GM18519 (cell line): ENCODE measurements around the gene PRSS33.

Source experiments
- ATAC-seq: cut with Tn5 transposase; IDR thresholded peaks from one replicate; pipeline ENCODE4 v1.9.1; 2021; ENCODE audit warnings: mild to moderate bottlenecking, moderate library complexity; ENCODE audit not compliant: unreplicated experiment, low FRiP score

Gene PRSS33

DNA sequence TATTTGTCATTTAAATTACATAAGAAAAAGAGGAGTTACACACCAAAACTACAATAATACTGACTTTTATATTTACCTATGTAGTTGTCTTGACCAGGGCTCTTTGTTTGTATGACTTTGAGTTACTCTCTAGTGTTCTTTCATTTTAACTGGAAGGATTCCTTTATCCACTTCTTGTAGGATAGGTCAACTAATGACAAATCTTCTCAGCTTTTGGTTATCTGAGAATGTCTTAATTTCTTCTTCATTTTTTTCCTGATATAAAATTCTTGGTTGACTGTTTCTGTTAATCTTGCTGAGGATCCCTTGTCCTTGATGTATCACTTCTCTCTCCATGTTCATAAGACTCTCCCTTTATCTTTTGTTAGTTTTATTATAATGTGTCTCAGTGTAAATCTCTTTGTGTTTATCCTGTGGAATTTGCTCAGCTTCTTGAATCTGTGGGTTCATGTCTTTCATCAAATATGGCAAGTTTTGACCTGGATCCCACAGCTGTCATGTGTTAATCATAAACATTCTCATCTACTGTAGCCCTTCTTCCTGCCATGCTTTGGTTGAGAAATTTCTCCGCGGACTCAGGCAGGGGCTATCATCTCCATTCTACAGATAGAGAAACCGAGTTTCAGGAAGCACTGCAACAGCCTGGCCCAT, 16.3 kb upstream of the PRSS33 start:
- ATAC-seq: no peak

DNA sequence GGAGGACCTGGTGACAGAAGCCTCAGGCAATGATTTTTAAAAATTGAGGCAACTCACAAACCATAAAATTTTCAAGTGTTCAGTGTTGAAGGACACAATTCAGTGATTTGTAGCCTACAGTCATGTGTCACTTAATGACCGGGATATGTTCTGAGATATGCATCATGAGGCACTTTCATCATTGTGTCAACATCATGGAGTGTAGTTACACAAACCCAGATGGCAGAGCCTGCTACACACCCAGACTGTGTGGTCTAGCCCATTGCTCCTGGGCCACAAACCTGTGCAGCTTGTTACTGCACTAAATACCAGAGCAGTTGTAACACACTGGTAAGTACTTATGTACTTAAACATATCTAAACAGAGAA, 12.5 kb upstream of the PRSS33 start:
- no peak for ATAC-seq

- no peak for ATAC-seq
Observed at GRCh38 chr16:2799205-2799858, 12.0 kb upstream of the PRSS33 start.

- ATAC-seq: no peak
Observed at GRCh38 chr16:2798723-2799204, 11.4 kb upstream of the PRSS33 start.

GRCh38 chr16:2795395-2796143, 8.2 kb upstream of the PRSS33 start:
- ATAC-seq: no peak

GRCh38 chr16:2792940-2793339, 5.6 kb upstream of the PRSS33 start:
- no peak for ATAC-seq

DNA sequence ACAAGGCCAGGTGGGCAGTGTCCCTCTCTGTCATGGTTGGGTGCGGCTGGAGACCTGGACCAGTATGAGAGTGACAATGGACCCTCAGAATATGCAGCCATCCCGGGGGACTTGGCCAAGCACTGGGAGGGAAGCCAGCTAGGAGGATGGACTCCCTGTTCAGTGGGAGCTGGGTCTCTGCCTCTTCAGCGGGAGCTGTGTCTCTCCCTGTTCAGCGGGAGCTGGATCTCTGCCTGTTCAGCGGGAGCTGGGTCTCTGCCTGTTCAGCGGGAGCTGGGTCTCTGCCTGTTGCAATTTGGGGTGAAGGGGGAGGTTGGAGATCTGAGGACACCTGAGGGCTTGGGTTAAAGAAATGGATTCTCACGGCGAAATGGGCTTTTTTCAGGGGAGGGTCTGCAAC, 3.8 kb upstream of the PRSS33 start:
- ATAC-seq: no peak

DNA sequence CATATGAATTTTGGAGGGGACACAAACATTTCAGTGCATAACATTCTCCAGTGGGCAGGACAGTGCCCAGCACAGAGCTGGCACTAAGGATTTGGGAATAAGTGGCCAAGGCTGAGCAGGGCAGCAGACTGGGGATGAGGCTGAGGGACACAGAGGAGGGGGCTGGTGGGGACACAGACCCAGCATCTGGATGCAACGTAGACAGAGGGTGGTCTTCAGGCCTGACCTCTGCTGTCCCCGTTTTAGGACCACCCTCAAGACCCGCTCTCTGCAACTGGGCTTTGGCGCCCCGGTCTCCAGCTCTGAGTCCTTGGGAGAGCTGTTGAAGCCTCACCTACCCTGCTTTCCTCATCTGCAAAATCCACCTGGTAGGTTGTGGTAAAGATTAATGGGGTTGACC, 3.3 kb upstream of the PRSS33 start:
- ATAC-seq: no peak

- no peak for ATAC-seq
Observed at GRCh38 chr16:2787961-2788360, 601 bp upstream of the PRSS33 start.

DNA sequence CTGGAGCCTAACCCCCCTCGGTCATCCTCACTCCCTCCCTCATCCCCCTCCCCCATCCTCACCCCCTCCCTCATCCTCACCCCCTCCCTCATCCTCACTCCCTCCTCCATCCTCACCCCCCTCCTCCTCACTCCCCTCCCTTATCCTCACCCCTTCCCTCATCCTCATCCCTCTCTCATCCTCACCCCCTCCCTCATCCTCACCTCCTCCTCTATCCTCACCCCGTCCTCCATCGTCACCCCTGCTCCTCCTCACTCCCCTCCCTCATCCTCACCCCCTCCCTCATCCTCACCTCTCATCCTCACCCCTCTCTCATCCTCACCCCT, 571 bp downstream of the PRSS33 start:
- no peak for ATAC-seq

DNA sequence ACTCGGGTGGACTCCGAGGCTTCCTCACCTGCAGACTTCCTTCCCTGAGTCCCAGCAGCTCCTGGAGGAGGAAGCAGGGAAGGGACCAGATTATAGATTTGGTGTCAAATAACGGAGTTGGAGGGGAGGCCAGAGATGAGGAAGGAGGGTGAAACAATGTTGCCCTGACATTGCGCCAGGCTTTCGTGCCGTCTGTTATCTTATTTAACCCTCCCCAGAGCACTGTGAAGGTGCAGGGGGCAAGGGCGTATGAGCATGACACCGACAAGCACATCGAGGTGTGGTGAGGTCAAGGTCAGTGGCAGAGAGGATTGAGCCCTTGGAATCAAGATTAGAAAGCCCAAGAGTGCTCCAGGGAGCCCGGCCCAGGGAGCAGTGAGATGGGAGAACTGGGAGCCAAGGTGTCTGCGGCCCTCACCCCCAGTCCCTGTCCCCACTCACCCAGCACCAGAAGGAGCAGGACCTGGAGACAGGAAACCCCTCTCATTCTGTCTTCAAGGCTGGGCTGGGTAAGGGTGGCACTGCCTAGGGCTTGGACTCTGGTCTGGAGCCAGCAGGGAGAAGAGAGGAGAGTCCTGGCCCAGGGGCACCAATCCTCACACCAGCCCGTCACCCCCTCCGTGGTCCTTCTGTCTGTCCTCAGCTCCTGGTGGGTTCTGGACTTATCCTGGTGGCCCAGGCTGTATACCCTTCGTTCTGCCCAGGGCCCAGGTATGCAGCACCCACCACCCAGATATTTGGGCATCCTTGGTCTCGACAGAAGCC, 1.1 kb downstream of the PRSS33 start:
- no peak for ATAC-seq

DNA sequence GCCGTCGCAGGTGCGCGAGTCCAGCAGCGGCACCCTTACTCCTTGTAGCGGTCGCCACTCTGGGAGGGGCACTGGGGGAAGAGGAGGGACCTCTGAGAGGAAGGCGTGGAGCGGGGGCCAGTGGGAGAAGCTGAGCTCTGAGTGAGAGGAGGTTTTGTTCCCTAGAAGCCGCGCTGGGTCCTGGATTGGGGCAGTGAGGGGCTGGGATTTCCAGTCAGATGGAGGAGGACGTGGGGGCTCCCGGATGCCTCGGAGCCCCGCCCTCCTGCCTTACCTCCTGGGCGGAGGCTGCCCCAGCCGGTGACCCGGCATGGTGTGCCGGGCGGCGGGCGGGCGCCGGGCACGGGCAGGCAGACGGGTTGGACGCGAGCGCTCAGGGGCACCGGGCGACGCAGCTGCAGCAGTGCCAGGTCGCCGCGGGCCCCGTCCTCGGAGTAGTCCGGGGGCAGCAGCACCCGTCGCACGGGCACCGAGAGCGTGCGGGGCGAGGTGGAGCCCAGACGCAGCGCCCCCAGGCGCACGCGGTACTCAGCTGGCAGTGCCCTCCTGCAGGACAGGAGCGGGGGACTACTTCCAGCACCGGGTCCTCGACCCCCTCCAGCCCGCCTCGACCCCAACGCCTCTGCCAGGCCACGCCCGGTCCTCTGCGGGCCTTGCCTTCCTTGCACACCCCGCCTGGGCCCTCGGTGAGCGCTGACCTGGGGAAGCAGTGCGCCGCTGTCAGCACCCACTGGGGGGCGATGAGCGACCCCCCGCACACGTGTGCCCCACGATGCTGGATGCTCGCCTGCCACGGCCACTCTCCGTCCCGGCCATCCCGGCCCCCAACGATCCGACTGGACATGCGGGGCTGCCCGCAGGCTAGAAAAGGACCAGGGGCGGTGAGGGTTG, 2.0 kb downstream of the PRSS33 start:
- ATAC-seq: no peak

GRCh38 chr16:2784358-2785100, 2.8 kb downstream of the PRSS33 start:
- no peak for ATAC-seq

DNA sequence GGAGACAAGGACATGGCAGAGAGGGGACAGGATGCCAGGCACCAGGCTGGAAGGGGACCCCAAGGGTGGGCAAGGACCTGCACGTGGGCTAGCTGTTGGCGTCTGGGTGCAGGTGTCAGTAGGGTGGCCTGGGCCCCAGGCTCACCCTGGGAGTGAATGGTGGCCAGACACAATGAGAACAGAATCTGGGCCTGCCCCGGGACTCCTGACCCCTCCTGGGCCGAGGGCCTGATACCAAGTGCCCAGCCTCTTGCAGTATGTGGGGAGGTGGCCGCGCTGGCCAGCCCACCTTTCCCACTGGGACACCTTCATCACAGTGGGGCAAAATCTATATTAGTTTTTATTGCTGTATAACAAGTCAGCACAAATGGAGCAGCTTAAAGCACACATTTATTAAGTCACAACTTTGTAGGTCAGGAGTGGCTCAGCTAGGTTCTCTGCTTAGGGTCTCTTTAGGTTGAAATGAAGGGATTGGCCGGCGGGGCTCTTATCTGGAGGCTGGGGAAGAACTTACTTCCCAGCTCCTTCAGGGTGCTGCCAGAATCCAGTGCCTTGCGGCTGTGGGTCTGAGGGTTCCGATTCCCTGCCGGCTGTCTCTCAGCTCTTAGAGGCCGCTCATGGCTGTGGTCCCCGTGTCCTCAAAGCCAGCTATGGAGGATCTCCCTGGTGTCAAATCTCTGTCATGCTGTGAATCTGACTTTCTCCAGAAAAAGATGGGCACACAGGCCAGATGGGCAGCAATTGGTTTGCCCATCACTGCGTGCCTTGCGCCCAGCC, 3.6 kb downstream of the PRSS33 start:
- ATAC-seq: no peak

- no peak for ATAC-seq
Observed at GRCh38 chr16:2782583-2783351, 4.6 kb downstream of the PRSS33 start.

GRCh38 chr16:2779978-2780898, 7.1 kb downstream of the PRSS33 start:
- ATAC-seq: no peak
